Measurements from ENCODE around the gene KCNC3. TPM values are rescaled to one million over a fixed set of nuclear protein-coding genes. Genes with fewer than 3 reads are reported as not detected.

The KCNC3 gene
- total RNA-seq, 2 donors from 2014 or later: 3.6 to 10.6 TPM

DNA sequence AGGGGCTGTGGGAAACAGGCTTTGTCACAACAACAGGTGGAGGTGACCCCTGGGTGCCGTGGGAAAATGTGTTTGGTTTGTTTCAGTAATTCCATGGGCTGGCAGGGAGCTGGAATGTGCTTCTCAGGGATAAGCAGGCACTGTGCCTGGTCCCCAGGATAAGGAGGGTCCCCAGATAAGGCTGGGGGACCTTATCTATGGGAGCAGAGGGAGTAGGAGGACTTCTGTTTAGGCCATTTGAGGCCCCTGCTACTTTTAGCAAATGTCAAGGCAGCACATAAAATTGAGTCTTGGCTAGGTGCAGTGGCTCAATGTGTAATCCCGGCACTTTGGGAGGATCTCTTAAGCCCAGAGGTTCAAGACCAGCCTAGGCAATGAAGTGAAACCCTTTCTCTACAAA is 59.5 kb downstream of the KCNC3 start:
- DNase-seq (ENCODE audit: low spot score): no peak
- Histone ChIP-seq H3K9me3 (no peaks in the 10 kb centered on the region), H3K36me3 (no peaks in the 10 kb centered on the region), H3K4me3 (no peak overlapping the region), H3K27me3 (replicated peaks; ENCODE audit: insufficient read depth) (no peaks in the 10 kb centered on the region), H3K4me1 (replicated peaks) (no peaks in the 10 kb centered on the region), H3K27ac (no peak overlapping the region)
- 68% methylated on average over 2 of the region's 2 CpGs for WGBS
- intact Hi-C loops (cut with DNase I): no loop called here
- TF ChIP-seq, protein P1, sequence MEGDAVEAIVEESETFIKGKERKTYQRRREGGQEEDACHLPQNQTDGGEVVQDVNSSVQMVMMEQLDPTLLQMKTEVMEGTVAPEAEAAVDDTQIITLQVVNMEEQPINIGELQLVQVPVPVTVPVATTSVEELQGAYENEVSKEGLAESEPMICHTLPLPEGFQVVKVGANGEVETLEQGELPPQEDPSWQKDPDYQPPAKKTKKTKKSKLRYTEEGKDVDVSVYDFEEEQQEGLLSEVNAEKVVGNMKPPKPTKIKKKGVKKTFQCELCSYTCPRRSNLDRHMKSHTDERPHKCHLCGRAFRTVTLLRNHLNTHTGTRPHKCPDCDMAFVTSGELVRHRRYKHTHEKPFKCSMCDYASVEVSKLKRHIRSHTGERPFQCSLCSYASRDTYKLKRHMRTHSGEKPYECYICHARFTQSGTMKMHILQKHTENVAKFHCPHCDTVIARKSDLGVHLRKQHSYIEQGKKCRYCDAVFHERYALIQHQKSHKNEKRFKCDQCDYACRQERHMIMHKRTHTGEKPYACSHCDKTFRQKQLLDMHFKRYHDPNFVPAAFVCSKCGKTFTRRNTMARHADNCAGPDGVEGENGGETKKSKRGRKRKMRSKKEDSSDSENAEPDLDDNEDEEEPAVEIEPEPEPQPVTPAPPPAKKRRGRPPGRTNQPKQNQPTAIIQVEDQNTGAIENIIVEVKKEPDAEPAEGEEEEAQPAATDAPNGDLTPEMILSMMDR (IDR thresholded peaks at IDR 0.05): no peak
- no peak for TF ChIP-seq POLR2A (IDR thresholded peaks at IDR 0.05)
- no peak for TF ChIP-seq POLR2AphosphoS5 (IDR thresholded peaks at IDR 0.05)

DNA sequence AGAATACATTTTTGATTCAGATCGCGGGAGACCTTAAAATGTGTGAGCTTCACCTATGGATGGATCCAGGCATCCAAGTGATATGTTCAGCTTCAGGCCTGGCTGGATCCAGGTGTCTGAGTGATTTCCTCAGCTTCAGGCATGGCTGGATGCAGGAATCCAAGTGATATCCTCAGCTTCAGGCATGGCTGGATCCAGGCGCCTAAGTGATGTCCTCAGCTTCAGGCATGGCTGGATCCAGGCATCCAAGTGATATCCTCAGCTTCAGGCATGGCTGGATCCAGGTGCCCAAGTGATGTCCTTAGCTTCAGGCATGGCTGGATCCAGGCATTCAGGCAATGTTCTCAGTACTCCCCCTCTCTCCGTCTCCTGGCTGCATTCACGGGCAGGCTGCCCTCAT is 60.7 kb downstream of the KCNC3 start:
- WGBS: 93% methylated on average over 5 of the region's 5 CpGs
- no peaks in the 10 kb centered on the region for H3K4me1 ChIP-seq (replicated peaks)
- TF ChIP-seq, protein P1 (IDR thresholded peaks at IDR 0.05): no peak

DNA sequence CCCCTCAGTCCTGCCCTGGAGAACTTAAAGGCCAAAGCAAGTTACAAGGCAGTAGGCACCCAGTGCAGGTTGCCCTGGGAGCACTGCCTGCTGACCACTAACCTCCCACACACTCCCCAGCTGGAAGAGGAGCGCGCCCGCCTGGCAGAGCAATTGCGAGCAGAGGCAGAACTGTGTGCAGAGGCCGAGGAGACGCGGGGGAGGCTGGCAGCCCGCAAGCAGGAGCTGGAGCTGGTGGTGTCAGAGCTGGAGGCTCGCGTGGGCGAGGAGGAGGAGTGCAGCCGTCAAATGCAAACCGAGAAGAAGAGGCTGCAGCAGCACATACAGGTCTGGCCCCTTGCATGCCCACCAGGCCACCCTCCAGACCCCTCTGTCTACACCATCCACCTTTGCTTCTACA is 61.1 kb downstream of the KCNC3 start:
- H3K4me3 ChIP-seq: no peak overlapping the region
- DNase-seq (ENCODE audit: low spot score): no peak
- TF ChIP-seq POLR2A (IDR thresholded peaks at IDR 0.05): no peak
- TF ChIP-seq, protein P1 (IDR thresholded peaks at IDR 0.05): no peak
- TF ChIP-seq POLR2AphosphoS5 (IDR thresholded peaks at IDR 0.05): no peak
- no peak overlapping the region for H3K27ac ChIP-seq
- WGBS: 86% methylated on average over 13 of the region's 13 CpGs
- no peaks in the 10 kb centered on the region for H3K27me3 ChIP-seq (replicated peaks; ENCODE audit: insufficient read depth)
- no peaks in the 10 kb centered on the region for H3K4me1 ChIP-seq (replicated peaks)
- intact Hi-C loops (cut with DNase I): no loop called here
- H3K36me3 ChIP-seq: no peaks in the 10 kb centered on the region
- H3K9me3 ChIP-seq: no peaks in the 10 kb centered on the region

More for the DNA sequence above, 60.7 kb downstream of the KCNC3 start:
- intact Hi-C loops (cut with DNase I): no loop called here
- no peak for DNase-seq (ENCODE audit: low spot score)
- Histone ChIP-seq H3K4me3 (no peak overlapping the region), H3K27ac (no peak overlapping the region), H3K9me3 (no peaks in the 10 kb centered on the region), H3K27me3 (replicated peaks; ENCODE audit: insufficient read depth) (no peaks in the 10 kb centered on the region), H3K36me3 (no peaks in the 10 kb centered on the region)

DNA sequence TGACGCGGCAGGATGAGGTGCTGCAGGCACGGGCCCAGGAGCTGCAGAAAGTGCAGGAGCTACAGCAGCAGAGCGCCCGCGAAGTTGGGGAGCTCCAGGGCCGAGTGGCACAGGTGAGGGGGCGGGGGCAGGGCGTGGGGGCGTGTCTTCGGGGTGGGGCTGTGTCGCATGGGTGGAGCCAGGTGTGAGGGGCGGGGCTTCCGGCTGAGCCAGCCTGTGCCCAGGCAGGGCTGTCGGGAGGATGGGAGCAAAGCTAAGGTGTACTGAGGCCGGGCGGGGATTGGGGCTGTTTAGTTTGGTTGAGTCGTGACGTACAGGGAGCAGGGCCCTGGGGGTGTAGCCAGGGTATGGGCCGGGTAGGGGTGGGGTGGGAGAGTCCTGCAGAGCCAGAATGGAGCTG is 62.3 kb downstream of the KCNC3 start:
- intact Hi-C loops (cut with DNase I): no loop called here
- H3K27ac ChIP-seq: no peak overlapping the region
- H3K27me3 ChIP-seq (replicated peaks; ENCODE audit: insufficient read depth): no peaks in the 10 kb centered on the region
- no peaks in the 10 kb centered on the region for H3K4me1 ChIP-seq (replicated peaks)
- no peaks in the 10 kb centered on the region for H3K36me3 ChIP-seq
- WGBS: 40% methylated on average over 15 of the region's 20 CpGs
- H3K4me3 ChIP-seq: no peak overlapping the region
- H3K9me3 ChIP-seq: no peaks in the 10 kb centered on the region
- no peak for DNase-seq (ENCODE audit: low spot score)
- TF ChIP-seq POLR2AphosphoS5 (IDR thresholded peaks at IDR 0.05) (no peak), POLR2A (IDR thresholded peaks at IDR 0.05) (no peak)
- TF ChIP-seq, protein P1 (IDR thresholded peaks at IDR 0.05): no peak

DNA sequence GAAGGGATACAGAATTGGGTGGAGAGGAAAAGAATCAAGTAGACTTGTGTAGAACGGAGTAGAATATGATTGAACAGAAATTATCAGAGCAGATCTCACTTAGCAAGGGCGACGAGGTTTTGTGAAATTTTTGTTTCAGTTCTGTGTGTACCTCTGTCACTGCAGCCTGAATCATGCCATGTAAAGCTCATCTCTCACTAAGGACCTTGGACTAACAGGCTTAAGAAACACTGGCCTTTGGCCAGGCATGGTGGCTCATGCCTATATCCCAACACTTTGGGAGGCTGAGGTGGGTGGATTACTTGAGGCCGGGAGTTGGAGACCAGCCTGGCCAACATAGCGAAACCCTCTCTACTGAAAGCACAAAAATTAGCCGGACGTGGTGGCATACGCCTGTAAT is 63.1 kb downstream of the KCNC3 start:
- H3K4me1 ChIP-seq (replicated peaks): no peaks in the 10 kb centered on the region
- H3K4me3 ChIP-seq: no peak overlapping the region
- H3K27ac ChIP-seq: no peak overlapping the region
- WGBS: 89% methylated on average over 8 of the region's 8 CpGs
- intact Hi-C loops (cut with DNase I): no loop called here
- TF ChIP-seq, protein P1 (IDR thresholded peaks at IDR 0.05): no peak
- TF ChIP-seq POLR2AphosphoS5 (IDR thresholded peaks at IDR 0.05) (no peak), POLR2A (IDR thresholded peaks at IDR 0.05) (no peak)
- H3K9me3 ChIP-seq: no peaks in the 10 kb centered on the region
- no peak for DNase-seq (ENCODE audit: low spot score)
- H3K36me3 ChIP-seq: no peaks in the 10 kb centered on the region
- H3K27me3 ChIP-seq (replicated peaks; ENCODE audit: insufficient read depth): no peaks in the 10 kb centered on the region
